ENCODE measurements around the gene GID4. TPM values are rescaled to one million over a fixed set of nuclear protein-coding genes. Genes with fewer than 3 reads are reported as not detected.

GID4 gene
- total RNA-seq, 1 donor from 2014 or later = 4.8 TPM

DNA sequence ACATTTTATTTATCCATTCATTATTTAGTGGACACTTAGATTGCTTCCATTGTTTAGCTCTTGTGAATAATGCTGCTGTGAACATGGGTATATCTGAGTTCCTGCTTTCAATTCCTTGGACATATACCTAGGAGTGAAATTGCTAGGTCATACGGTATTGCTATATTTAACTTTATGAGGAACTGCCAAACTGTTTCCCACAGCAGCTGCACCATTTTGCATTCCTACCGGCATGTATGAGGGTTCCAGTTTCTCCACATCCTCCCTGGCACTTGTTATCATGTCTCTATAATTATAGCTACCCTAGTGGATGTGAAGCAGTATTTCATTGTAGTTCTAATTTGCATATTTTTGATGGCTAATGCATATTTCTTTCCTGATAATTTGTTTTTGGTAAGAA is 24.8 kb downstream of the GID4 start:
- DNase-seq (ENCODE audit: low read depth) = no peak
- H3K4me3 ChIP-seq (ENCODE audit: low read depth, low read length) = no peak overlapping the region
- TF ChIP-seq, protein P1, sequence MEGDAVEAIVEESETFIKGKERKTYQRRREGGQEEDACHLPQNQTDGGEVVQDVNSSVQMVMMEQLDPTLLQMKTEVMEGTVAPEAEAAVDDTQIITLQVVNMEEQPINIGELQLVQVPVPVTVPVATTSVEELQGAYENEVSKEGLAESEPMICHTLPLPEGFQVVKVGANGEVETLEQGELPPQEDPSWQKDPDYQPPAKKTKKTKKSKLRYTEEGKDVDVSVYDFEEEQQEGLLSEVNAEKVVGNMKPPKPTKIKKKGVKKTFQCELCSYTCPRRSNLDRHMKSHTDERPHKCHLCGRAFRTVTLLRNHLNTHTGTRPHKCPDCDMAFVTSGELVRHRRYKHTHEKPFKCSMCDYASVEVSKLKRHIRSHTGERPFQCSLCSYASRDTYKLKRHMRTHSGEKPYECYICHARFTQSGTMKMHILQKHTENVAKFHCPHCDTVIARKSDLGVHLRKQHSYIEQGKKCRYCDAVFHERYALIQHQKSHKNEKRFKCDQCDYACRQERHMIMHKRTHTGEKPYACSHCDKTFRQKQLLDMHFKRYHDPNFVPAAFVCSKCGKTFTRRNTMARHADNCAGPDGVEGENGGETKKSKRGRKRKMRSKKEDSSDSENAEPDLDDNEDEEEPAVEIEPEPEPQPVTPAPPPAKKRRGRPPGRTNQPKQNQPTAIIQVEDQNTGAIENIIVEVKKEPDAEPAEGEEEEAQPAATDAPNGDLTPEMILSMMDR (conservative IDR thresholded peaks at IDR 0.05; ENCODE audit: low read depth, low read length) = no peak

DNA sequence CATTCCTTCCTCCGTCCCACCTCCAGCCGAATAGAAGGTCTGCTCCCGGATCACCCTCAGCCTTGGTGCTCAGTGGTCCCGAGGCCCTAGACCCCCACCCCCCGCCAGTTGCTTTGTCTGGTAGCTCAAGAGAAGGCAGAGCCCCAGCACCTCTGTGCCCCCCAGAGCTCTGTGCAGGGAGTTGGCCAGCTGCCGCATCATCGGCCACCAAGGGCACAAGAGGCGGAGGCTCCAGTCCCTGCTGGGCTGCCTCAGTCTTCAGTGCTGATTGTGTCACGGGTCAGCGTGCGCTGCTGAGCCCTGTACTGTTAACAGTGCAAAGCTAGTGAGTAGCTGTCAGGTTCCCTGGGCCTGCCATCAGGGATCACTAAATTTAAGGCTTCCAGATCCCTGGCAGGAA is 26.3 kb downstream of the GID4 start:
- no peak for DNase-seq (ENCODE audit: low read depth)
- H3K4me3 ChIP-seq (ENCODE audit: low read depth, low read length) = no peak overlapping the region
- TF ChIP-seq, protein P1 (conservative IDR thresholded peaks at IDR 0.05; ENCODE audit: low read depth, low read length) = no peak

DNA sequence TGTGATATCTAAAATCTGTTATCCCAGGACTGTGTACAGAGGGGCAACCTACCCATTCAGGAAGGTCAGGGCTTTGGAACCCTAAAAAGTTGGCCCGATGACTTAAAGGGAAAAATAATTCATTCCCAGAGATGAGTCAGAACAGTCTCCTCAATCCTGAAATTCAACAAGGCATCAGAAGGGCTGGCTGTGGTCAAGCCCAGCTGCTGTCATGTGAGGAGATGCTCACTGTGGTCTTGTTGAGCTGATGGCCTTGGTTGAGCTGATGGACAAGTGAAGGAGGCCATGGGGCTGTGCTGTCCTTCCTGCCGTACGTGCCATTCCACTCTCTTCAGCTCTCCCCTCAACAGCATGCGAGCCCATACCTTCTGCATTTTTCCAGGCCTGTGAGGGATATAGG is 27.7 kb downstream of the GID4 start:
- DNase-seq (ENCODE audit: low read depth) = no peak
- TF ChIP-seq, protein P1 (conservative IDR thresholded peaks at IDR 0.05; ENCODE audit: low read depth, low read length) = no peak
- no peak overlapping the region for H3K4me3 ChIP-seq (ENCODE audit: low read depth, low read length)

DNA sequence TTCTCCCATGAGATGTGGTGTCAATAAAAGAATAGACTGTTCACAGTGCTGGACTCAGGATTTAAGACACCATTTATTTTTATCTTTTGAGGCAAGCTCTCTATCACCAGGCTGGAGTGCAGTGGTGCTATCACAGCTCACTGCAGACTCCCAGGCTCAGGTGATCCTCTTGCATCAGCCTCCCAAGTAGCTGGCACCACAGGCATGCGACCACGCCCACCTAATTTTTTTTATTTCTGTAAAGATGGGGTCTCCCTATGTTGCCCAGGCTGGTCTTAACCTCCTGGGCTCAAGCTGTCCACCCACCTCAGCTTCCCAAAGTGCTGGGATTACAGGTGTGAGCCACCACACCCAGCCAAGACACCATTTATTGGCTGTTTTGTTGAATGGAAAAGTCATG is 29.9 kb downstream of the GID4 start:
- H3K4me3 ChIP-seq (ENCODE audit: low read depth, low read length) = no peak overlapping the region
- no peak for DNase-seq (ENCODE audit: low read depth)
- TF ChIP-seq, protein P1 (conservative IDR thresholded peaks at IDR 0.05; ENCODE audit: low read depth, low read length) = no peak

DNA sequence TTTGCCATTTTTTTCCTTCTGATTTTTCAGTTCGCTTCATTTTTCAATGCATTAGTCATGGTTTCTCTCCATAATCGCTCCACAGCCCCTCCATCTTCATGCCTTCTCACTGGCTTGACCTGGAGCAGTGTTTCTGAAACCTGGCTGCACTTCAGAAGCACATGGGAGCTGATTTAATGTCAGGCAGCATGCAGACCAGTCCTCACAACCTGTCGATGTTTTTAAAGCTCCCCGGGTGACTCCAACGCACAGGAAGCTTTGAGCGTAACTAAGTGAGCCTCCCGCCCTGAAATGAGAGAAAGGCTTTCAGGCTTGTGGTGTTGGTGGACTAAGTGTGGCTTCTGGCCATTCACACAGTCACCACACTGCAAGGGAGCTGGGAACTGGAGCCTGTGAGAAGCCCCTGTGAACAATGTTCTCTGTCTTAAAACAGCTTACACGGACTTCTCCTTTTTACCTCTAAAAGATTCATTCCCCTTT is 31.7 kb downstream of the GID4 start:
- TF ChIP-seq, protein P1 (conservative IDR thresholded peaks at IDR 0.05; ENCODE audit: low read depth, low read length) = no peak
- H3K4me3 ChIP-seq (ENCODE audit: low read depth, low read length) = no peak overlapping the region
- DNase-seq (ENCODE audit: low read depth) = no peak

DNA sequence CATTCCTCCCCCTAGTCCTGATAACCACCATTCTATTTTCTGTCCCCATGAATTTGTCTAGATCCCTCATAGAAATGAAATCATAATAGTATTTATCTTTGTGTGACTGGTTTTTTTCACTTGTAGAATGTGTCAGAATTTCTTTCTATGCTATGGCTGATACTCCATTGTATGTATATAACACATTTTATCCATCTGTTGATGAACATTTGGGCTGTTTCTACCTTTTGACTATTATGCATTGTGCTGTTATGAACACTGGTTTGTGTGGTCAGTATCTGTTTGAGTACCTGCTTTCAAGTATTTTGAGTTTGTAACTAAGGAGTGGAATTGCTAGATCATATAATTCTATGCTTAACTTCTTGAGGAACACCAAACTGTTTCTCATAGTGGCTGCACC is 32.5 kb downstream of the GID4 start:
- TF ChIP-seq, protein P1 (conservative IDR thresholded peaks at IDR 0.05; ENCODE audit: low read depth, low read length) = no peak
- DNase-seq (ENCODE audit: low read depth) = no peak

DNA sequence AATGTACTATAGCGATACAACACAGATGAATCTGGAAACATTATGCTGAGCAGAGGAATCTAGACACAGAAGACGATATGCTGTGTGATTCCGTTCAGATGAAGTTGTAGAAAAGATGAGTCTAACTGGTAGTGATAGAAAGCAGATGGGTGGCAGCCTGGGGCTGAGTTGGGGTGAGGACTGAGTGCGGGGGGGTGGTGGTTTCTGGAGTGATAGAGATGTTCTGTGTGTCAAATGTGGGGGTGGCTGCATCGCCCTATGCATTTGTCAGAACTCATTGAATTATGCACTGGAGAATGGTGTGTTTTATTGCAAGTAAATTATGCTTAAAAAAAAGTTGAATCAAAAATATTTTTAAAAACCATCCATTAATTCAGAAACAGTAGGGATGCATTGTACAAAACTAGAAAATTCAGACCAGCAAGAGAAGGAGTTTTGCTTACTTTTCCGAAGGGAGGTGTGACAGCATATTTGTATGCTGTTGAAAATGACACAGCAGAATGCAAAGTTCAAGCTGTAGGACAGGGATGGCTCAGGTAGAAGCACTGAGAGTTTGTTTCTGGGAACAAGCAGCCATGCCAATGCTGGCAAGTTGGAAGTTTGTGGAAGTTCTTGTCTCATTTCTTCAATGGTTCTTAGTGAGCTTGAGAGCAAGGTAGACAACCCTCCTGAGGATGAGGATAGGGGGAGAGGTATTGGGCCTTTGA is 35.5 kb downstream of the GID4 start:
- TF ChIP-seq, protein P1 (conservative IDR thresholded peaks at IDR 0.05; ENCODE audit: low read depth, low read length) = no peak
- H3K4me3 ChIP-seq (ENCODE audit: low read depth, low read length) = no peak overlapping the region
- DNase-seq (ENCODE audit: low read depth) = no peak

More for the DNA sequence above, 32.5 kb downstream of the GID4 start:
- no peak overlapping the region for H3K4me3 ChIP-seq (ENCODE audit: low read depth, low read length)

Data from epithelial cell of proximal tubule (primary cell).